CD4-positive, alpha-beta T cell treated with Interleukin-4 for 4 hours (primary cell): ENCODE measurements around the gene NGEF.

Experiments used
- DNase-seq: peaks from one replicate; pipeline ENCODE4 v3.0.0-alpha.2; 2020

NGEF gene

GRCh38 chr2:232993231-232993821 lies 19.7 kb downstream of the NGEF start:
- no peak for DNase-seq

GRCh38 chr2:232986155-232986554 lies 26.9 kb downstream of the NGEF start:
- DNase-seq, result no peak

GRCh38 chr2:232984451-232985207 lies 28.4 kb downstream of the NGEF start:
- no peak for DNase-seq

- no peak for DNase-seq
Measured at GRCh38 chr2:232983669-232984140, 29.4 kb downstream of the NGEF start.

GRCh38 chr2:232982926-232983668 lies 30.0 kb downstream of the NGEF start:
- DNase-seq, result no peak

GRCh38 chr2:232981767-232982360 lies 31.2 kb downstream of the NGEF start:
- no peak for DNase-seq

GRCh38 chr2:232981356-232981755 lies 31.7 kb downstream of the NGEF start:
- DNase-seq, result no peak

- no peak for DNase-seq
Measured at GRCh38 chr2:232980683-232981082, 32.4 kb downstream of the NGEF start.

- DNase-seq, result no peak
Measured at GRCh38 chr2:232979871-232980461, 33.1 kb downstream of the NGEF start.

GRCh38 chr2:232977438-232977971 lies 35.6 kb downstream of the NGEF start:
- no peak for DNase-seq

GRCh38 chr2:232976666-232977437 lies 36.2 kb downstream of the NGEF start:
- DNase-seq, result no peak

GRCh38 chr2:232976176-232976575 lies 36.9 kb downstream of the NGEF start:
- no peak for DNase-seq

GRCh38 chr2:232974396-232974795 lies 38.7 kb downstream of the NGEF start:
- no peak for DNase-seq

GRCh38 chr2:232973796-232974195 lies 39.3 kb downstream of the NGEF start:
- DNase-seq, result no peak

GRCh38 chr2:232973011-232973735 lies 39.9 kb downstream of the NGEF start:
- no peak for DNase-seq

- DNase-seq, result no peak
Measured at GRCh38 chr2:232971744-232972143, 41.3 kb downstream of the NGEF start.

- DNase-seq, result no peak
Measured at GRCh38 chr2:232970051-232970450, 43.0 kb downstream of the NGEF start.

GRCh38 chr2:232967474-232967873 lies 45.6 kb downstream of the NGEF start:
- no peak for DNase-seq

- DNase-seq, result no peak
Measured at GRCh38 chr2:232966122-232966521, 46.9 kb downstream of the NGEF start.

- no peak for DNase-seq
Measured at GRCh38 chr2:232963913-232964312, 49.1 kb downstream of the NGEF start.

GRCh38 chr2:232960862-232961261 lies 52.2 kb downstream of the NGEF start:
- DNase-seq, result no peak
